ENCODE results near the gene PAQR3.

GRCh38 chr4:78901882-78902281 is 37.4 kb downstream of the PAQR3 start:
- no peak for TF ChIP-seq CTCF (conservative IDR thresholded peaks at IDR 0.05 in 1 of 2, IDR thresholded peaks at IDR 0.05 in 1 of 2; ENCODE audit: low read depth in 1 of 2, low read length in 2 of 2)
- no peak for TF ChIP-seq EZH2 (IDR thresholded peaks at IDR 0.05; ENCODE audit: low read length, missing control alignments)

All from fibroblast of lung (primary cell).